Prostate gland (tissue), 2 donors: Measurements from ENCODE around the gene SCN1A.

Experiments
- POLR2A ChIP-seq: fragments of 450-650 bp; IDR thresholded peaks from one replicate; pipeline ENCODE4 v1.6.1; 2016; ENCODE audit warnings: antibody characterized with exemption, mild to moderate bottlenecking
- POLR2AphosphoS5 ChIP-seq: sonication (generic); formaldehyde crosslinking; IDR thresholded peaks from one replicate; pipeline ENCODE4 v1.6.1; 2017; ENCODE audit warnings: antibody characterized with exemption
- TF ChIP-seq, protein P1 (sequence below), 4 experiments: fragments of 200-600 bp in 2 of 4; fragments of 450-650 bp in 2 of 4; sonication (generic) in 2 of 4; IDR thresholded peaks; 1 replicate in 3 of 4; 2 replicates in 1 of 4; pipeline ENCODE4 v1.5.1; 2016 to 2019; ENCODE audit warnings: antibody characterized with exemption in 4 of 4, mild to moderate bottlenecking in 2 of 4, moderate library complexity in 2 of 4

DNA sequence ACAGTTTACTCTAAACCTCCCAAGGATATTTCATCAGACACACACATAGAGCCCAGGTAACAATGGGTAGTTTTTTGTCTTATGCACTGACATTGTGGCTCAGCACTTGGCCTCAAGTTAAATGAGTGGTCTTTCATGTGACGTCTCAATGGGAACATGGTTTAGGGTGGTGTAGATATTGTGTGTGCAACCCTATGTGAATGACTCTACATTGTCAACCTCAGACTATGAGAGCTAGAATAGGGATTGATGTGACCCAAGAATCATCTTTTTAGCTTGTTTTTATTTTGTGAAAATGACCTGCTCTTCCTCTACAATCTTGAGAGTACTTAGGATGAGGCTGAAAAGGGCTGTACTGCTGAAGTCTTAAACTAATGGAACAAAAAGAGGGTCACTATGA, 86.2 kb downstream of the SCN1A start:
- TF ChIP-seq, protein P1, sequence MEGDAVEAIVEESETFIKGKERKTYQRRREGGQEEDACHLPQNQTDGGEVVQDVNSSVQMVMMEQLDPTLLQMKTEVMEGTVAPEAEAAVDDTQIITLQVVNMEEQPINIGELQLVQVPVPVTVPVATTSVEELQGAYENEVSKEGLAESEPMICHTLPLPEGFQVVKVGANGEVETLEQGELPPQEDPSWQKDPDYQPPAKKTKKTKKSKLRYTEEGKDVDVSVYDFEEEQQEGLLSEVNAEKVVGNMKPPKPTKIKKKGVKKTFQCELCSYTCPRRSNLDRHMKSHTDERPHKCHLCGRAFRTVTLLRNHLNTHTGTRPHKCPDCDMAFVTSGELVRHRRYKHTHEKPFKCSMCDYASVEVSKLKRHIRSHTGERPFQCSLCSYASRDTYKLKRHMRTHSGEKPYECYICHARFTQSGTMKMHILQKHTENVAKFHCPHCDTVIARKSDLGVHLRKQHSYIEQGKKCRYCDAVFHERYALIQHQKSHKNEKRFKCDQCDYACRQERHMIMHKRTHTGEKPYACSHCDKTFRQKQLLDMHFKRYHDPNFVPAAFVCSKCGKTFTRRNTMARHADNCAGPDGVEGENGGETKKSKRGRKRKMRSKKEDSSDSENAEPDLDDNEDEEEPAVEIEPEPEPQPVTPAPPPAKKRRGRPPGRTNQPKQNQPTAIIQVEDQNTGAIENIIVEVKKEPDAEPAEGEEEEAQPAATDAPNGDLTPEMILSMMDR (IDR thresholded peaks at IDR 0.05): no peak
- no peak for TF ChIP-seq POLR2A
- TF ChIP-seq POLR2AphosphoS5: no peak
